ENCODE measurements around the gene AGMO.

The AGMO gene

DNA sequence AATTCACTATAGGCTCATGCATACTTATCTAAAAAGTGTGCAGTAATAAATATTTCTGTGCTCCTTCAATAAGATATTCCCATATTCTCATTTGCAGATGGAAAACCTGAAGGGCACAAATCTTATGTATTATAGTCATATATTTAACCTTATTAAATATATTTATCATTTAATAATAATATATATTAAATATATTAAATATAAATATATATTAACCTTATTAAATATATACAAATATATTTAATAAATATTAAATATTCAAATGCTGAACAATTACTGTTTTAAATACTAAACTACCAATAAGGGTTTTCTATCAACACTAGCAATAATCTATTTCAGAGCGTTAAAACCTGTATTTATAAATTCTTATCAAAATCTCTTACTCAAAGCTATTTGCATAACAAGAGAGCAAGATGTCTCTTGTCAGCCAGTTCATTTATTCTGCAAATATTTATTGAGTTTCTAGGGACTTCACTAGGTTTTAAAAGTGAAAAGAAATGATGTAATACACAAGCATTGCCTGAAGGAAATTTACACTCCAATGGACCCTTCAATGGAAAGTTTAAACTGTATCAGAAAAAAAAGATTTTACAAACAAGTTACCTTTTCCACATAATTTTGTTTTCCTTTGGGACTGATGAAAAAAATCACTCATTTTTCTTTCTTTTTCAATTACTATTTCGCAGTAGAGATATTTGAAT is 159.2 kb downstream of the AGMO start:
- no peaks in the 10 kb centered on the region for H3K4me1 Mint-ChIP-seq (ENCODE audit: low read depth)
- H3K36me3 Mint-ChIP-seq (ENCODE audit: low read depth), result no peaks in the 10 kb centered on the region
- no peak overlapping the region for H3K4me3 Mint-ChIP-seq
- H3K27me3 Mint-ChIP-seq, result no peaks in the 10 kb centered on the region
- peaks cover 18% of the 10 kb centered on the region for H3K9me3 Mint-ChIP-seq
- no peak overlapping the region for H3K27ac Mint-ChIP-seq
- intact Hi-C loops (cut with micrococcal nuclease), result no loop called here

DNA sequence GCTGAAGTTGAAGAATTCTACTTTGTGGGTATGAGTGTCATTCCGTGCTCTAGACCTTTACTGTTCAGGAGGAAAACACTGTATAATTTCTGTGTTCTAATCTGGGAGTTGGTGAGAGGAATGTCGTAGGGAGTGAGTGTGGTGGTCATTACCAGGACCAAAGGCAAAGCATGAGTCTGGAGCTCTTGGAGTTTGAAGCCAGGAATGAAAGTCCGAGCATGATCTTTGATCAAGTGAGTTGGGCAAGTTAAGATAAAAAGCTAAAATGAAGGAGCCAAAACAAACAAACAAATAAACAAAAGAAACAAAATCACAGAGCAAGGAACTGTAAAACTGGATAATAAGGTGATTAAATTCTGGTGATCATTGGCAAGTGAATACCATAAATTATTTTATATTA is 161.4 kb downstream of the AGMO start:
- no peak overlapping the region for H3K4me3 Mint-ChIP-seq
- H3K36me3 Mint-ChIP-seq (ENCODE audit: low read depth), result no peaks in the 10 kb centered on the region
- no peak overlapping the region for H3K27ac Mint-ChIP-seq
- H3K27me3 Mint-ChIP-seq, result no peaks in the 10 kb centered on the region
- intact Hi-C loops (cut with micrococcal nuclease), result no loop called here
- no peaks in the 10 kb centered on the region for H3K4me1 Mint-ChIP-seq (ENCODE audit: low read depth)
- peaks cover 39% of the 10 kb centered on the region for H3K9me3 Mint-ChIP-seq

DNA sequence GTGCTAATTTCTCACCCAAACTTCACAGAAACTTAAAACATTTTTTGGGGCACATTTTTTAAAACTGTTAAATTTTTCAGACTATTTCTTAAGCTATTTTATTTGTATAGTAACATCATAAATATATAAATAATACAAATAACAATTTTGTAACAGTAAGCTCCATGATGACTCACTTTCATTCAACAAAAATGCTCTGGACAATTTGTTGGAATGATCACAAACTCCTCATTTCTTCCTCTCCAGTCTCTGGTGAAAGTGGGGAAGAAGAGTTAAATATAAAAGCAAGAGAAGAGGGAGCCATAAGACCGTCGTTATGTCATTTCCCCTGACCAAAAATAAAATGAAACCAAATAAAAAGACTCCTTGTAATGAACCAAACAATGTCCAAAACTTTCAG is 162.4 kb downstream of the AGMO start:
- Mint-ChIP-seq H3K4me3 (no peak overlapping the region), H3K27ac (no peak overlapping the region), H3K27me3 (no peaks in the 10 kb centered on the region), H3K36me3 (ENCODE audit: low read depth) (no peaks in the 10 kb centered on the region), H3K4me1 (ENCODE audit: low read depth) (no peaks in the 10 kb centered on the region), H3K9me3 (peaks cover 48% of the 10 kb centered on the region)
- intact Hi-C loops (cut with micrococcal nuclease), result no loop called here

DNA sequence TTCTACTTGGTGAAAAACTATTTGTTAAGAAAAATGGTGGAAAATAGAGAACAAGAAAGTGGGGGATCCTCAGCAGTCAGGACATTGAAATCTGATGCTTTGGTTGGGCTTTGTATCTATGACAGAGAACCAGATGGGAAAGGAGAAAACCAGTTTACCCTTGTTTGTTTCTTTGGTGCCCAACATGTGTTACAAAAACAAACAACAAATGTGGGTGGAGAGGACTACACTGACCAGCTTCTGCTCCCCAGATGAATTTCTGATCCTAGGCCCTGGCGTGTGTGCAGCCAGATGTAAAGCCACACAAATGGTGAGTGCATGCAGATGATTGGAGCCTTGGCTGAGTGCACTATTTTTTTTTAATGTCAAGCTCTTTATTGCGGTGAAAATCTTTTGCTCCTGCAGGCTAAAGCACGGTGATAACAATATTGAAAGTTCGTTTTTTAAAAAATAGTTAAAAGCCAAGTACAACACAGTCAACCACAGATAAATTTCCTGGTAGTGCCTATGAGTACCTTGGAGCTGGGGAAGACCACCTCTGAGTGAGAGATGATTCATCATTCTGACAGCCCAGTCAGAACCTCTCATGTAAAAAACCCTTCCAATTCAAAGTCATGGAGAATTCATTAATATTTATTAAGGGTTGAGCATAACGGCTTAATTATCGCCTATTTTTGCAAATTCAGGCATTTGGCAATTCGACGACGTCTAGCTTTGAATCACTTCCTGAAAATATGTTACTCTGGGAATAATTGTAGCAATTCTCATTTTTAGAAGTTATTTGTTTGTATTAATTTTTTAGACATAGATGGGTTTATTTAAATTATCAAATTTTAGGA is 163.7 kb downstream of the AGMO start:
- no peak overlapping the region for H3K4me3 Mint-ChIP-seq

DNA sequence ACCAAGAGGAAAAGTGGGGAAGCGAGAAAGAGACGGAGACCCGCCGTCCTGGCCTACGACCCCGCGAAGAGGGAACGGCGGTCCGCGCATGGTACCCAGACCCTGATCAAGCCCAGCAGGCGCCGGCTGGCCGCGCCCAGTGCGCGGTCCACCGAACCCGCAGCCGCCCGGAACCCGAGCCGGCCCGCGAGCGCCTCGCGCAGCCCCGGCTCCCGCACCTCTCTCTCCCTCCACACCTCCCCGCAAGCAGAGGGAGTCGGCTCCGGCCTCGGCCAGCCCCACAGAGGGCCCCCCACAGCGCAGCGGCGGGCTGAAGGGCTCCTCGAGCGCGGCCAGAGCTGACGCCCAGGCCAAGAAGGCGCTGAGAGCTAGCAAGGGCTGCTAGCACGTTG is 164.7 kb downstream of the AGMO start:
- intact Hi-C loops (cut with micrococcal nuclease), result no loop called here
- Mint-ChIP-seq H3K27me3 (no peaks in the 10 kb centered on the region), H3K36me3 (ENCODE audit: low read depth) (no peaks in the 10 kb centered on the region), H3K27ac (no peak overlapping the region), H3K4me1 (ENCODE audit: low read depth) (no peaks in the 10 kb centered on the region), H3K9me3 (peaks cover 48% of the 10 kb centered on the region), H3K4me3 (no peak overlapping the region)

More for the DNA sequence above, 163.7 kb downstream of the AGMO start:
- Mint-ChIP-seq H3K9me3 (peaks cover 48% of the 10 kb centered on the region), H3K36me3 (ENCODE audit: low read depth) (no peaks in the 10 kb centered on the region), H3K27me3 (no peaks in the 10 kb centered on the region), H3K27ac (no peak overlapping the region), H3K4me1 (ENCODE audit: low read depth) (no peaks in the 10 kb centered on the region)
- intact Hi-C loops (cut with micrococcal nuclease), result no loop called here

DNA sequence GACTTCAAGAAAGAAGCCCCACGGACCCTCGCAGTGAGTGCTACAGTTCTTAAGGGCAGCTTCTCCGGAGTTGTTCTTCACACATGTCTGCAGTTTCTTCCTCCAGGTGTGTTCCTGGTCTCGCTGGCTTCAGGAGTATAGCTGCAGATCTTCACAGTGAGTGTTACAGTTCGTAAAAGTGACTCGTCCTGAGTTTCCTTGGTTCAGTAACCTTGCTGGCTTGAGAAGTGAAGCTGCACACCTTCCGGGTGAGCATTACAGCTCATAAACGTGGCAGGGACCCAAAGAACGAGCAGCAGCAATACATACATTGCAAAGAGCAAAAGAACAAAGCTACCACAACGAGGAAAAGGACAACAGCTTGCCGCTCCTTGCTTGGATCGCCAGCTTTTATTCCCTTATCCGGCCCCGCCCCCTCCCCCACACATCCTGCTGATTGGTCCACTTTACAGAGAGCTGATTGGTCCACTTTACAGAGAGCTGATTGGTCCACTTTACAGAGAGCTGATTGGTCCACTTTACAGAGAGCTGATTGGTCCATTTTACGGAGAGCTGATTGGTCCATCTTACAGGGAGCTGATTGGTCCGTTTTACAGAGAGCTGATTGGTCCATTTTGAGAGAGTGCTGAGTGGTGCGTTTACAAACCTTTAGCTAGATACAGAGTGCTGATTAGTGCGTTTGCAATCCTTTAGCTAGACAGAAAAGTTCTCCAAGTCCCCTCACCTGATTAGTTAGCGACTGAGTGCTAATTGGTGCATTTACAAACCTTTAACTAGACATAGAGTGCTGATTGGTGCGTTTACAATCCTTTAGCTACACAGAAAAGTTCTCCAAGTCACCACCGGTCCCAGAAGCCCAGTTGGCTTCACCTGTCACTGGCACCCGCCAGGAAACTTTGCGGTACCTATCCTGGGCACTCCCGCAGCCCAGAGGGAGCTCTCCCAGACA is 165.3 kb downstream of the AGMO start:
- Mint-ChIP-seq H3K27me3 (no peaks in the 10 kb centered on the region), H3K4me1 (ENCODE audit: low read depth) (no peaks in the 10 kb centered on the region), H3K27ac (no peak overlapping the region), H3K9me3 (peaks cover 48% of the 10 kb centered on the region), H3K4me3 (no peak overlapping the region), H3K36me3 (ENCODE audit: low read depth) (no peaks in the 10 kb centered on the region)
- intact Hi-C loops (cut with micrococcal nuclease), result no loop called here

DNA sequence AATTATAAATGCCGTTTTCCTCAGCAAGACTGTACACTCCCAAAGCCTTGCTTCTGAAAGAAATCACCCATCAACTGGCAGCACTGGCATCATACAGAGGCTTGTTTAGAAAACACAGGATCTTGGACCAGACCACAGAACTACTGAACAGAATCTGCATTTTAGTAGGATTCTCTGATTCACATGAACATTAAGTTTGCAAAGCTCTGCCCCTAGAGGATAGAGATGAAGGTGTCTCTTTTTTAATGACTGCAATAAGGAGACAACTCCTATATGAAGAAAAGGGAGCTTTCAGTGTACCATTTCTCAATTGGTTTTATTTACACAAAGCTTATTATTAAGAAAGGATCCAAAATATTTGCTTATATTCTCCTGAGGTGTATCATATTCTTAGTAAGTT is 172.7 kb downstream of the AGMO start:
- Mint-ChIP-seq H3K27ac (no peak overlapping the region), H3K4me1 (ENCODE audit: low read depth) (no peaks in the 10 kb centered on the region), H3K27me3 (no peaks in the 10 kb centered on the region), H3K36me3 (ENCODE audit: low read depth) (no peaks in the 10 kb centered on the region), H3K9me3 (no peaks in the 10 kb centered on the region), H3K4me3 (no peak overlapping the region)
- intact Hi-C loops (cut with micrococcal nuclease), result no loop called here

DNA sequence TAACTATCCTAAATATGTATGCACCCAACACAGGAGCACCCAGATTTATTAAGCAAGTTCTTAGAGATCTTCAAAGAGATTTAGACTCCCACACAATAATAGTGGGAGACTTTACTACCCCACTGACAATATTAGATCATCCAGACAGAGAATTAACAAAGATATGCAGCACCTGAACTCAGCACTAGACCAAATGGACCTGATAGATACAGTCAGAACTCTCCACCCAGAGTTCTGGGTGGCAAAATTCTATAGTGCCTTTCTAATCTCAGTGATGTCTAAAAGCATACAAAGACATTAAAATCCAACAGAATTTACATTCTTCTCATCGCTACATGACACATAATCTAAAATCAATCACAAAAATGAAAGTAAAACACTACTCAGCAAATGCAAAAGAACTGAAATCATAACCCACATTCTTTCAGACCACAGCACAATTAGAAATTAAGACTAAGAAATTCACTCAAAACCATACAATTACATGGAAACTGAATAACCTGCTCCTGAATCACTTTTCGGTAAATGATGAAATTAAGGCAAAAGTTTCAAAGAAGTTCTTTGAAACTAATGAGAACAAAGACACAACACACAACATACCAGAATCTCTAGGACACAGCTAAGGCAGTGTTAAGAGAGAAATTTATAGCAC is 183.2 kb downstream of the AGMO start:
- Mint-ChIP-seq H3K4me3 (no peak overlapping the region), H3K27ac (no peak overlapping the region), H3K9me3 (peaks cover 18% of the 10 kb centered on the region), H3K36me3 (ENCODE audit: low read depth) (no peaks in the 10 kb centered on the region), H3K27me3 (no peaks in the 10 kb centered on the region), H3K4me1 (ENCODE audit: low read depth) (no peaks in the 10 kb centered on the region)
- intact Hi-C loops (cut with micrococcal nuclease), result no loop called here

DNA sequence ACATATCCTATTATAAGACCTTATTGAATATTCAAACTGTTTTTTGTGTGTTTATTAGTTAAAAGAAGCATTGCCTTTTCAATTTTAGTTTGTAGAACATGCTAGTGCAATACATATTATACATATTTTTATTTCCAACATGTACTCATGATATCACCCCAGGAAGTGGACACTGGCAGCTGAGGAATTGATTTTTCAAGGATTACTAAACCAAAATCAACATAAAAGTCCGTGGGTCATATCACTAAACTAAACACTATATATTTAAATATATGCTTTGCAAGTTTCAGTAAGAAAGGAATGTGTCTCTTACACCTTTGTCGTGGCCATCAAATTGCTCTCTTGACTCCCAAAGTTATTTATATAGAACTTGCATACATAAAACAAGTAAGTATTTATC is 185.2 kb downstream of the AGMO start:
- H3K4me1 Mint-ChIP-seq (ENCODE audit: low read depth), result no peaks in the 10 kb centered on the region
- intact Hi-C loops (cut with micrococcal nuclease), result no loop called here
- H3K4me3 Mint-ChIP-seq, result no peak overlapping the region
- H3K9me3 Mint-ChIP-seq, result peaks cover 18% of the 10 kb centered on the region
- no peaks in the 10 kb centered on the region for H3K27me3 Mint-ChIP-seq
- no peak overlapping the region for H3K27ac Mint-ChIP-seq
- H3K36me3 Mint-ChIP-seq (ENCODE audit: low read depth), result no peaks in the 10 kb centered on the region

DNA sequence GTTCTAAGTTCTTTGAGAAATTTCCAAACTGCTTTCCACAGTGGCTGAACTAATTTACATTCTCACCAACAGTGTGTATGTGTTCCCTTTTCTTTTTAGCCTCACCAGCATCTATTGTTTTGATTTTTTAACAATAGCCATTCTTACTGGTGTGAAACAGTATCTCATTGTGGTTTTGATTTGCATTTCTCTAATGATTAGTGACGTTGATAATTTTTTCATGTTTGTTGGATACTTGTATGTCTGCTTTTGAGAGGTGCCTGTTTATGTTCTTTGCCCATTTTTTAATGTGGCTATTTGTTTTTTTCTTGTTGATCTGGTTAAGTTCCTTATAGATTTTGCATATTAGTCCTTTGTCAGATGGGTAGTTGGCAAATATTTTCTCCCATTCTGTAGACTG is 191.4 kb downstream of the AGMO start:
- no peaks in the 10 kb centered on the region for H3K36me3 Mint-ChIP-seq (ENCODE audit: low read depth)
- intact Hi-C loops (cut with micrococcal nuclease), result no loop called here

DNA sequence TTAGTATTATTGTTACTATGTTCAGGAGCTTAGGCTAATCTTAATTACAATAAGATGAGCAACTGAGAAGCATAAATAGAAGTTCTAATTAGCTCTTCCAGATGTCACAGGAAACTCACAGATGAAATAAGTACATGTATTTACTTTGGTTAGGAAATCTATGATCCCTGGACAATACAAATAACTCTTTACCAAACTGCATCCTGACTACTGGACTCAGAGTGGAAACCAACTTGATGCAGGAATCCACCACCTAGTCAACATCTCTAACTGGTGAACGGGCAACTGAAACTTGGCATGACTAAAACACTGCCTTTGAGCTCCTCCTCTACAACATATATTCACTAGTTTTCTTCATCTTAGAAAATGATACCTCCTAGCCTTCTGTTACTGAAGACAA is 193.2 kb downstream of the AGMO start:
- no peak overlapping the region for H3K27ac Mint-ChIP-seq
- peaks cover 10% of the 10 kb centered on the region for H3K9me3 Mint-ChIP-seq
- H3K4me3 Mint-ChIP-seq, result no peak overlapping the region
- intact Hi-C loops (cut with micrococcal nuclease), result no loop called here
- H3K27me3 Mint-ChIP-seq, result no peaks in the 10 kb centered on the region
- H3K4me1 Mint-ChIP-seq (ENCODE audit: low read depth), result no peaks in the 10 kb centered on the region
- H3K36me3 Mint-ChIP-seq (ENCODE audit: low read depth), result no peaks in the 10 kb centered on the region

More for the DNA sequence above, 191.4 kb downstream of the AGMO start:
- Mint-ChIP-seq H3K27me3 (no peaks in the 10 kb centered on the region), H3K4me1 (ENCODE audit: low read depth) (no peaks in the 10 kb centered on the region), H3K27ac (no peak overlapping the region), H3K9me3 (peaks cover 10% of the 10 kb centered on the region), H3K4me3 (no peak overlapping the region)

DNA sequence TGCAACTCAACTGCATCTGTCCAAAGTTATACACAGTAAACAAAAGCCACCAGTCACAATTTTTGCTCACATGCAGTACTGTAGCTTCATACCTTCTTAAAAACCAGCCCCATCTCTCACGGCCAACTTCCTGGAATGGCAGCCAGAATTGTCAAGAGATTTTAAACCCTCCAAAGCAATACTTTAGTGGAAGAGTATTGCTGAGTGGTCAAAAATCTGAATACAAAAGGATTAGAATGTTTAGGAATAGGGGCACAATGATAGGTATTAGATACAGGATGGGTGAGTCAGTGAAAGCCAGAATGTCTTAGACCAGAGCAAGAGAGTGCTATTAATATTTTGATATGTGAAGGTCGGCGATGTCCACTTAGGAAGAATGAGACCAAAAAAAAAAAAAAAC is 193.9 kb downstream of the AGMO start:
- peaks cover 10% of the 10 kb centered on the region for H3K9me3 Mint-ChIP-seq
- no peaks in the 10 kb centered on the region for H3K4me1 Mint-ChIP-seq (ENCODE audit: low read depth)
- no peak overlapping the region for H3K4me3 Mint-ChIP-seq
- no peak overlapping the region for H3K27ac Mint-ChIP-seq
- no peaks in the 10 kb centered on the region for H3K27me3 Mint-ChIP-seq
- intact Hi-C loops (cut with micrococcal nuclease), result no loop called here
- H3K36me3 Mint-ChIP-seq (ENCODE audit: low read depth), result no peaks in the 10 kb centered on the region

DNA sequence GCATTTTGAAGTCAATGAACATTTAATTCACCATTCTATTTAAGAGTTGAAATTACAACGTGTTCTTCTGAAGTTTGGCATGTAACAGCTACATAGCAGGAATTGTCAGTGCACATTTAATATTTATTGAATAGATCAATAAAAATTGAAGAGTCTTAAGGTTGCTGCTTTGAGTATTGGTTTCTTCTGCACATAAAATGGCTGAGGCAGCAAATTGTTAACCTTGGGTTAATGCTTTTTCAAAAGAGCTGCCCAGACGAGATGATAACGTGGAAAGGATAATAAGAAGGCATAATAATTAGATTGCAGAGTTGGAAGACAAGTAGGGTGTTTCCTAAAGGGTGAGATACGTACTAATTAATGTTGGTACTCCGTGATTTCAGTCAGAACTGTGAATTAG is 203.7 kb downstream of the AGMO start:
- Mint-ChIP-seq H3K36me3 (ENCODE audit: low read depth) (no peaks in the 10 kb centered on the region), H3K4me1 (ENCODE audit: low read depth) (no peaks in the 10 kb centered on the region), H3K27me3 (no peaks in the 10 kb centered on the region), H3K27ac (no peak overlapping the region), H3K4me3 (no peak overlapping the region), H3K9me3 (peaks cover 8% of the 10 kb centered on the region)
- intact Hi-C loops (cut with micrococcal nuclease), result no loop called here
